GM21526 (cell line): Measurements from ENCODE around the gene RAPGEF4.

Source experiments
- ATAC-seq: cut with Tn5 transposase; IDR thresholded peaks from one replicate; pipeline ENCODE4 v1.9.1; 2021; ENCODE audit warnings: moderate library complexity; ENCODE audit not compliant: unreplicated experiment, low FRiP score

RAPGEF4 gene

GRCh38 chr2:172962082-172962481, 226.4 kb downstream of the RAPGEF4 start:
- ATAC-seq, result no peak

GRCh38 chr2:172962824-172963223, 227.2 kb downstream of the RAPGEF4 start:
- no peak for ATAC-seq

- no peak for ATAC-seq
These were observed 229.0 kb downstream of the RAPGEF4 start for GRCh38 chr2:172964511-172965139.

GRCh38 chr2:172965433-172966212, 230.0 kb downstream of the RAPGEF4 start:
- ATAC-seq, result no peak

- ATAC-seq, result no peak
These were observed 231.7 kb downstream of the RAPGEF4 start for GRCh38 chr2:172967036-172967982.

GRCh38 chr2:172968061-172968469, 232.4 kb downstream of the RAPGEF4 start:
- ATAC-seq, result no peak

- ATAC-seq, result no peak
These were observed 233.5 kb downstream of the RAPGEF4 start for GRCh38 chr2:172969166-172969565.

- no peak for ATAC-seq
These were observed 234.0 kb downstream of the RAPGEF4 start for GRCh38 chr2:172969609-172970008.

GRCh38 chr2:172970660-172971059, 235.0 kb downstream of the RAPGEF4 start:
- no peak for ATAC-seq

- ATAC-seq, result no peak
These were observed 236.5 kb downstream of the RAPGEF4 start for GRCh38 chr2:172972005-172972619.

- no peak for ATAC-seq
These were observed 239.1 kb downstream of the RAPGEF4 start for GRCh38 chr2:172974762-172975161.

- no peak for ATAC-seq
These were observed 240.5 kb downstream of the RAPGEF4 start for GRCh38 chr2:172976116-172976515.

GRCh38 chr2:172976816-172977215, 241.2 kb downstream of the RAPGEF4 start:
- no peak for ATAC-seq

- no peak for ATAC-seq
These were observed 241.8 kb downstream of the RAPGEF4 start for GRCh38 chr2:172977270-172978062.

GRCh38 chr2:172978063-172978383, 242.4 kb downstream of the RAPGEF4 start:
- no peak for ATAC-seq

GRCh38 chr2:172985139-172985892, 249.7 kb downstream of the RAPGEF4 start:
- no peak for ATAC-seq

GRCh38 chr2:172986040-172986439, 250.4 kb downstream of the RAPGEF4 start:
- no peak for ATAC-seq

GRCh38 chr2:172988728-172989127, 253.1 kb downstream of the RAPGEF4 start:
- ATAC-seq, result no peak

GRCh38 chr2:172991031-172991430, 255.4 kb downstream of the RAPGEF4 start:
- ATAC-seq, result no peak
